Activated T-cell treated with anti-CD3 and anti-CD28 coated beads for 24 hours (primary cell): ENCODE measurements around the gene ACOT2.
A peak's percentile ranks its signal among the peaks of the same experiment; 100 is the strongest.
"Not testable (repeated sequence)": the region's sequence is repeated elsewhere in the genome, so short reads cannot be mapped to it uniquely, and the experiment has no call there.

Source experiments
- DNase-seq: peaks from one replicate; pipeline ENCODE4 v3.0.0-alpha.2; 2020; ENCODE audit warnings: low read depth

ACOT2 gene

DNA sequence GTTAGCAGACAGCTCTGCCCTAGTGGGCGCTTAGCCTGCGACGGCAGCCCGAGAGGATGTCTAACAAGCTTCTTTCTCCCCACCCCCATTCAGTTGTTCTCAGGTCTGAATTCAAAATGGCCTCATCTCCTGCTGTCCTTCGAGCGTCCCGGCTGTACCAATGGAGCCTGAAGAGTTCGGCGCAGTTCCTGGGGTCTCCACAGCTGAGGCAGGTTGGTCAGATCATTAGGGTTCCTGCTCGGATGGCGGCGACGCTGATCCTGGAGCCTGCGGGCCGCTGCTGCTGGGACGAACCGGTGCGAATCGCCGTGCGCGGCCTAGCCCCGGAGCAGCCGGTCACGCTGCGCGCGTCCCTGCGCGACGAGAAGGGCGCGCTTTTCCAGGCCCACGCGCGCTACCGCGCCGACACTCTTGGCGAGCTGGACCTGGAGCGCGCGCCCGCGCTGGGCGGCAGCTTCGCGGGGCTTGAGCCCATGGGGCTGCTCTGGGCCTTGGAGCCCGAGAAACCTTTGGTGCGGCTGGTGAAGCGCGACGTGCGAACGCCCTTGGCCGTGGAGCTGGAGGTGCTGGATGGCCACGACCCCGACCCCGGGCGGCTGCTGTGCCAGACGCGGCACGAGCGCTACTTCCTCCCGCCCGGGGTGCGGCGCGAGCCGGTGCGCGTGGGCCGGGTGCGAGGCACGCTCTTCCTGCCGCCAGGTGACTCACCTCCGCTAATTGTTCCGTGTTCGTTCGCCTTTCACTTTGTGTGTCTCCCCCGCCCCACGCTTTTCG is at the start of gene ACOT2:
TSS of gene ACOT2 (plus strand) at position 29 of the 774 bp plus-strand sequence. CDS start at position 57, 28 bp downstream.
- DNase-seq, result peak; percentile 77

- DNase-seq, result no peak
Measured at GRCh38 chr14:73521229-73521628, 47.8 kb upstream of the ACOT2 start.

DNA sequence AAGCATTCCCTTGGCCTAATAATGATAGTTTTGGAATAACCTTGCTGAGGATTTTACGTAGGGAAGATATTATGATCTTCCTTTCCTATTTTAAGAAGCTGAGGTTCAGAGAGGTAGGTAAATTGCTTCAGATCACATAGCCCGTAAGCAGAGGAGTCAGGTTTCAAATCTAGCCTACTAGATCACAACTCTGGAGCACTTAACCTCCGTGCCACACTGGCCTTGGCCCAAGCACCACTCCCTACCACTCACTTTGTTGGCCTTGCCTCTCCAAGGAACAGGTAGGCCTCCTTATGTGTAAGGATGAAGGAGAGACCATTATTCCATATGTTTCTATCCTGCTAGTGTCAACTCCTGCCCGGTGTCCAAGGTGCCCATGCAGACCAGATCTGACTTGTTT is 44.5 kb upstream of the ACOT2 start:
- DNase-seq, result no peak

GRCh38 chr14:73526036-73526984 is 42.7 kb upstream of the ACOT2 start:
- no peak for DNase-seq

- DNase-seq, result not testable (repeated sequence)
Measured at GRCh38 chr14:73529356-73529755, 39.7 kb upstream of the ACOT2 start.

DNA sequence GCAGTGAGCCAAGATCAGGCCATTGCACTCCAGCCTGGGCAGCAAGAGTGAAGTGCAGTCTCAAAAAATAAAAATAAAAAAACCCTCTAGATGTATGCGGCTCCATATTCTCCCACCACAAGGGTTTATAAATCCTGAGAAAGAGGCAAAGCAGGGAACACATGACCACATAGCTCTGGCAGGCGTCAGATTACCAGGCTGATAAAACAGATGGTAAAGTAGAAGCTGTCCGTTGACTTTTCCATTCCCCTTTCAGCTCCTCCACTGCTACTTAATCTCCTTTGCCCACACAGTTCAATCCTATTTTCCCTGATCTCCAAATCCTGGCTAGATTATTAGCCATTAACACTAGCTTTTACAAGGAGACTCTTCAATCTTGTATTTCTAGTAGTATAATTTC is 37.0 kb upstream of the ACOT2 start:
- DNase-seq, result not testable (repeated sequence)

GRCh38 chr14:73537244-73538045 is 31.6 kb upstream of the ACOT2 start:
- peak; percentile 17 for DNase-seq

- peak; percentile 43 for DNase-seq
Measured at GRCh38 chr14:73539017-73539416, 30.0 kb upstream of the ACOT2 start.

- not testable (repeated sequence) for DNase-seq
Measured at GRCh38 chr14:73542961-73543360, 26.1 kb upstream of the ACOT2 start.

- not testable (repeated sequence) for DNase-seq
Measured at GRCh38 chr14:73545353-73545752, 23.7 kb upstream of the ACOT2 start.

GRCh38 chr14:73549097-73549496 is 19.9 kb upstream of the ACOT2 start:
- not testable (repeated sequence) for DNase-seq

DNA sequence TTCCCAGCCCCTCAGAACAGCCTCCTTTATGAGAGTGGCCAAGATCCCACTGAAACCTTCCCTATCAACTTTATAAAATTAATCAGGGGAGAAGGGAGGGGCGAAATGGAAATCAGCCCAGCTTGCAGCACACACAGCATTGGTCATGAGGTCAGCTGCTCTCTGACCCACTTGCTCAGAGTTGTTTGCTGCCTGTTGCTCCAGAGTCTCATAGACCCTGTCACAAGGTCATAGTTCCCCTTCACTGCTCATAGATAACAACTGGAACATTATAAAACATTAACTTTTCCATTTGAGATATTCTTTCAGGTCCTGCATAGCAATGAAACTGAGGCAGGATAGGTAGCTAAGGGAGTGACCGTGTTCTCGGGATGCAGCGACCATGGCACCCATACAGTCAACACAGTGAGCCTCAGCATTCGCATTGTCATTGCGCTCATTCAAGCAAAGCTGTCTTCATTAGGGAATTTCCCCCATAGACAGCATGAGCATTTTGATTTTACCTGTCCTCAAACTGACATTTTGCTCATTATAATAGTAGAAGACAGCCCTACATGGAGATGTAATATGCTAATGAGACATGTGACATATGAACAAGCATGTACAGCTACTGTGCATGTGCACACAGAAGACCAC is 19.0 kb upstream of the ACOT2 start:
- not testable (repeated sequence) for DNase-seq

GRCh38 chr14:73553845-73554244 is 15.2 kb upstream of the ACOT2 start:
- DNase-seq, result no peak

GRCh38 chr14:73557201-73557600 is 11.8 kb upstream of the ACOT2 start:
- DNase-seq, result not testable (repeated sequence)

DNA sequence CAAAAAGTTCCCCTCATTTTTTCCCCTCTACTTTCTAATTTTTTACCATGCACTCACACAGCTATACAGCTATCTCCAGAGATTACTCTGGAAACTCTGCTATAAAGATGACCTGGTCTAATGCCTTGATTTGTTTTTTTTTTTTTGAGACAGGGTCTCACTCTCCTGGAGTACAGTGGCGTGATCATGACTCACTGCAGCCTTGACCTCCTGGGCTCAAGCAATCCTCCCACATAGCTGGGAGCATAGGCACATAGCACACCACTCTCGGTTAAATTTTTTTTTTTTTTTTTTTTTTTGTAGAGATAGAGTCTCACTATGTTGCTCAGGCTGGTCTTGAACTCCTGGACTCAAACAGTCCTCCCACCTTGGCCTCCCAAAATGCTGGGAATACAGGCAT is 10.8 kb upstream of the ACOT2 start:
- DNase-seq, result not testable (repeated sequence)

DNA sequence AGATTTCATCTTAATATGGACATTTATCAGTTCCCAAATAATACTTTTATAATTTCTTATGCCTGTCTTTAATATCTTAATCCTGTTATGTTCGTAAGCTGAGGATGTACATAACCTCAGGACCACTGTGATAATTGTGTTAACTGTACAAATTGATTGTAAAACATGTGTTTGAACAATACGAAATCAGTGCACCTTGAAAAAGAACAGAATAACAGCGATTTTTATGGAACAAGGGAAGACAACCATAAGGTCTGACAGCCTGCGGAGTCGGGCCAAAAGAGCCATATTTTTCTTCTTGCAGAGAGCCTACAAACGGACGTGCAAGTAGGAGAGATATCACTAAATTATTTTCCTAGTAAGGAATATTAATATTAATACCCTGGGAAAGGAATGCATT is 6.8 kb upstream of the ACOT2 start:
- DNase-seq, result not testable (repeated sequence)

DNA sequence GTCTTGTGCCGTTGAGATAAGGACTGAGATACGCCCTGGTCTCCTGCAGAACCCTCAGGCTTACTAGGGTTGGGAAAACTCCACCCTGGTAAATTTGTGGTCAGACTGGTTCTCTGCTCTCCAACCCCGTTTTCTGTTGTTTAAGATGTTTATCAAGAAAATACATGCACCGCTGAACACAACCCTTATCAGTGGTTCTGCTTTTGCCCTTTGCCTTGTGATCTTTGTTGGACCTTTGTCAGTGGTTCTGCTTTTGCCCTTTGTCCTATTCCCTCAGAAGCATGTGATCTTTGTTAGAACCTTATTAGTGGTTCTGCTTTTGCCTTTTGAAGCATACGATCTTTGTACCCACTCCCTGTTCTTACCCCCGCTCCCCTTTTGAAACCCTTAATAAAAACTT is 6.3 kb upstream of the ACOT2 start:
- DNase-seq, result not testable (repeated sequence)

DNA sequence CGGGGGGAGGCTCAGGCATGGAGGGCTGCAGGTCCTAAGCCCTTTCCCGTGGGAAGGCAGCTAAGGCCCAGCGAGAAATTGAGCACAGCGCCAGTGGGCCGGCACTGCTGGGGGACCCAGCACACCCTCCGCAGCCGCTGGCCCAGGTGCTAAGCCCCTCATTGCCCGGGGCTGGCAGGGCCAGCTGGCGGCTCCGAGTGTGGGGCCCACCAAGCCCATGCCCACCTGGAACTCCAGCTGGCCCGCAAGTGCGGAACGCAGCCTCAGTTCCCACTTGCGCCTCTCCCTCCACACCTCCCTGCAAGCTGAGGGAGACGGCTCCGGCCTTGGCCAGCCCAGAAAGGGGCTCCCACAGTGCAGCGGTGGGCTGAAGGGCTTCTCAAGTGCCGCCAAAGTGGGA is 2.6 kb upstream of the ACOT2 start:
- DNase-seq, result not testable (repeated sequence)

DNA sequence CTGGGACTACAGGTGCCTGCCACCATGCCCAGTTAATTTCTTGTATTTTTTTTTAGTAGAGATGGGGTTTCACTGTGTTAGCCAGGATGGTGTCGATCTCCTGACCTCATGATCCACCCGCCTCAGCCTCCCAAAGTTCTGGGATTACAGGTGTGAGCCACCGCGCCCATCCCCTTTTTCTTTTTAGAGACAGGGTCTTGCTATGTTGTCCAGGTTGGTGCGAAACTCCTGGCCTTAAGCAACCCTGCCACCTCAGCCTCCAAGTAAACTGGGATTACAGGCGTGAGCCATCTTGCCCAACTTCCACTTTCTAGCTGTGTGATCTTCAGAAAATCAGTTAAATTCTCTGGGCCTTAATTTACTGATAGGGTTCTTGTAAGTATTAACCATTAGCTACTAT is 2.1 kb upstream of the ACOT2 start:
- DNase-seq, result not testable (repeated sequence)

DNA sequence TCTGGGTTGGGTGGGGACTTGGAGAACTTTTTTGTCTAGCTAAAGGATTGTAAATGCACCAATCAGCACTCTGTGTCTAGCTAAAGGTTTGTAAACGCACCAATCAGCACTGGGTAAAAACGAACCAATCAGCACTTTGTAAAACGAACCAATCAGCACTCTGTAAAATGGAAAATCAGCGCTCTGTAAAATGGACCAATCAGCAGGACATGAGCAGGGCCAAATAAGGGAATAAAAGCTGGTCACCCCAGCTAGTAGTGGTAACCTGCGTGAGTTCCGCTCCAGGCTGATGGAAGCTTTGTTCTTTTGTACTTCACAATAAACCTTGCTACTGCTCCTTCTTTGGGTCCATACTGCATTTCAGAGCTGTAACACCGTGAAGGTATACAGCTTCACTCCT is 1.7 kb upstream of the ACOT2 start:
- DNase-seq, result no peak
